Endodermal cell (in vitro differentiated cells): ENCODE measurements around the gene CEP128. TPM values are rescaled to one million over a fixed set of nuclear protein-coding genes. Genes with fewer than 3 reads are reported as not detected.

Experiments
- DNase-seq: peaks from one replicate; pipeline ENCODE4 v3.0.0-alpha.2; 2017
- H3K27ac ChIP-seq: 2 replicates; pipeline ENCODE4 v1.5.1; 2013; ENCODE audit warnings: mild to moderate bottlenecking, low read depth, low read length, moderate library complexity
- H3K27me3 ChIP-seq: 2 replicates; pipeline ENCODE4 v1.6.1; 2013; ENCODE audit warnings: mild to moderate bottlenecking, low read length, moderate library complexity; ENCODE audit not compliant: insufficient read depth, control insufficient read depth, poor library complexity, severe bottlenecking
- H3K36me3 ChIP-seq: 2 replicates; pipeline ENCODE4 v1.7.0; 2013; ENCODE audit warnings: mild to moderate bottlenecking, low read length, moderate library complexity; ENCODE audit not compliant: control insufficient read depth, insufficient read depth
- H3K4me1 ChIP-seq: one replicate; pipeline ENCODE4 v1.7.0; 2013; ENCODE audit warnings: low read length; ENCODE audit not compliant: control insufficient read depth, insufficient read depth
- H3K4me3 ChIP-seq: 2 replicates; pipeline ENCODE4 v1.5.1; 2013; ENCODE audit warnings: mild to moderate bottlenecking, low read length, moderate library complexity
- H3K9ac ChIP-seq: 2 replicates; pipeline ENCODE4 v1.6.1; 2013; ENCODE audit warnings: mild to moderate bottlenecking, low read length, moderate library complexity; ENCODE audit not compliant: poor library complexity, severe bottlenecking; ENCODE audit errors: extremely low read depth
- H3K9me3 ChIP-seq: 2 replicates; pipeline ENCODE4 v1.6.1; 2013; ENCODE audit warnings: mild to moderate bottlenecking, low read length, moderate library complexity; ENCODE audit not compliant: control insufficient read depth
- H3K27ac Mint-ChIP-seq: 2 replicates; pipeline ENCODE4 v1.8.0; 2020; ENCODE audit warnings: mixed read lengths
- H3K27me3 Mint-ChIP-seq: 2 replicates; pipeline ENCODE4 v1.8.0; 2021; ENCODE audit warnings: mild to moderate bottlenecking, mixed read lengths; ENCODE audit not compliant: insufficient read depth
- H3K36me3 Mint-ChIP-seq: 2 replicates; pipeline ENCODE4 v1.8.0; 2020; ENCODE audit warnings: low read depth, mixed read lengths
- H3K4me1 Mint-ChIP-seq: 2 replicates; pipeline ENCODE4 v1.8.0; 2020; ENCODE audit warnings: mixed read lengths
- H3K4me3 Mint-ChIP-seq: 2 replicates; pipeline ENCODE4 v1.8.0; 2020; ENCODE audit warnings: mild to moderate bottlenecking, moderate library complexity, mixed read lengths
- H3K9me3 Mint-ChIP-seq: 2 replicates; pipeline ENCODE4 v1.8.0; 2020; ENCODE audit warnings: mild to moderate bottlenecking, mixed read lengths
- WGBS, 2 experiments: methylation state at CpG; one replicate each; pipeline versions ENCODE4 v1.1.5 to v1.1.7; 2013; ENCODE audit warnings: missing lambda C conversion rate in 2 of 2, mixed read lengths in 1 of 2; ENCODE audit not compliant: insufficient coverage in 1 of 2, insufficient read length in 1 of 2; 5-methylcytosine and 5-hydroxymethylcytosine counted together
- total RNA-seq, 2 donors: library from RNA; stranded (reverse); fragmentation: NEBNext Ultra II Directional in 1 of 2; extraction: Animal tissue kit (Norgen Biotek cat#: 25700) in 1 of 2; gene quantifications; 2 replicates in 1 of 2; 3 replicates in 1 of 2; pipeline ENCODE4 v1.2.1, GENCODE V29; 2021
- TF ChIP-seq, protein P1 (sequence below): fragments of 200-600 bp; sonication (generic); conservative IDR thresholded peaks from 2 replicates; pipeline ENCODE4 v1.5.0; 2021; ENCODE audit warnings: antibody characterized with exemption, mild to moderate bottlenecking

CEP128 gene
- total RNA-seq, 2 donors from 2014 or later, result 21.6 to 29.0 TPM

DNA sequence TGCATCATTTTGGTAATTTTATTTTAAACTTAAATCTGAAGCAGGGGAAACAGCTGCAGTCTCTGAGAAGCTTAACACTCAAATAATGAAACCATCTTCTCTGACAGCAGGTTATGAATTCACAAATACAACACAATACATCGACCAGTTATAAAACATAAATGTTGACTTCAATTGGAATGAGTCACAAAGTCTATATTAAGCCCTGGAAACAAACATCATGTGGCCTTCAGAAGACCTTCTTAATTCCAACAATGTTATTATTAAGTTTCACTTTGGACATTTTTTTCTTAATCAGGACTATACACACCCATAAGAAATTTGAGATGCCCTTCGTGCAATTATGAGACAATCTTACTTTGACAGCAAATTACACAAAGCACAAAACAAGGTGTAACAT, 68.9 kb downstream of the CEP128 start:
- H3K4me1 ChIP-seq, result no peaks in the 10 kb centered on the region
- peaks cover 14% of the 10 kb centered on the region for H3K9me3 ChIP-seq
- H3K36me3 ChIP-seq, result no peaks in the 10 kb centered on the region
- H3K9me3 Mint-ChIP-seq, result peaks cover 22% of the 10 kb centered on the region
- no peak overlapping the region for H3K4me3 ChIP-seq
- H3K27ac ChIP-seq, result no peak overlapping the region
- TF ChIP-seq, protein P1, sequence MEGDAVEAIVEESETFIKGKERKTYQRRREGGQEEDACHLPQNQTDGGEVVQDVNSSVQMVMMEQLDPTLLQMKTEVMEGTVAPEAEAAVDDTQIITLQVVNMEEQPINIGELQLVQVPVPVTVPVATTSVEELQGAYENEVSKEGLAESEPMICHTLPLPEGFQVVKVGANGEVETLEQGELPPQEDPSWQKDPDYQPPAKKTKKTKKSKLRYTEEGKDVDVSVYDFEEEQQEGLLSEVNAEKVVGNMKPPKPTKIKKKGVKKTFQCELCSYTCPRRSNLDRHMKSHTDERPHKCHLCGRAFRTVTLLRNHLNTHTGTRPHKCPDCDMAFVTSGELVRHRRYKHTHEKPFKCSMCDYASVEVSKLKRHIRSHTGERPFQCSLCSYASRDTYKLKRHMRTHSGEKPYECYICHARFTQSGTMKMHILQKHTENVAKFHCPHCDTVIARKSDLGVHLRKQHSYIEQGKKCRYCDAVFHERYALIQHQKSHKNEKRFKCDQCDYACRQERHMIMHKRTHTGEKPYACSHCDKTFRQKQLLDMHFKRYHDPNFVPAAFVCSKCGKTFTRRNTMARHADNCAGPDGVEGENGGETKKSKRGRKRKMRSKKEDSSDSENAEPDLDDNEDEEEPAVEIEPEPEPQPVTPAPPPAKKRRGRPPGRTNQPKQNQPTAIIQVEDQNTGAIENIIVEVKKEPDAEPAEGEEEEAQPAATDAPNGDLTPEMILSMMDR, result no peak
- H3K4me1 Mint-ChIP-seq, result no peaks in the 10 kb centered on the region
- H3K4me3 Mint-ChIP-seq, result no peak overlapping the region
- H3K36me3 Mint-ChIP-seq, result peaks cover 26% of the 10 kb centered on the region
- no peaks in the 10 kb centered on the region for H3K27me3 ChIP-seq
- H3K27ac Mint-ChIP-seq, result no peak overlapping the region
- WGBS, 2 experiments, result 91 to 100% methylated on average over 1 to 2 of the region's 2 CpGs
- no peaks in the 10 kb centered on the region for H3K27me3 Mint-ChIP-seq
- DNase-seq, result no peak
- no peak overlapping the region for H3K9ac ChIP-seq

DNA sequence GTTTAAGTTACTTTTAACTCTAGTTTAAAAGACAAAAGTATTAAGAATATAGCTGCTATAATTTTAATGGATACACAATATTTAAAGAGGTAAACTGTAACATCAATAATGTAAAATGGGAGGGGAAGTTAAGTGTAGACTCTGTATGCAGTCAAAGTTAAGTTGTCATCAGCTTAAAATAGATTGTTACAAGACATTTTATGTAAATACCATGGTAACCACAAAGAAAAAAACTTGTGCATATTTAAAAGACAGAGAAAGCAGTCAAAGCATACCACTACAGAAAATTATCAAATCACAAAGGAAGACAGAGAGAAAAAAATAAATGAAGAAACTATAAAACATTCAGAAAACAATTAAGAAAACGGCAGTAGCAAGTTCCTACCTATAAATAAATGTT, 73.3 kb downstream of the CEP128 start:
- WGBS, 2 experiments, result no CpG with 5 or more reads among the region's 1 CpG
- Mint-ChIP-seq H3K27me3 (no peaks in the 10 kb centered on the region), H3K36me3 (peaks cover 17% of the 10 kb centered on the region), H3K4me3 (no peak overlapping the region), H3K27ac (no peak overlapping the region), H3K9me3 (peaks cover 24% of the 10 kb centered on the region), H3K4me1 (no peaks in the 10 kb centered on the region)
- Histone ChIP-seq H3K9me3 (peaks cover 20% of the 10 kb centered on the region), H3K9ac (no peak overlapping the region), H3K27ac (no peak overlapping the region), H3K4me3 (no peak overlapping the region), H3K36me3 (no peaks in the 10 kb centered on the region), H3K27me3 (no peaks in the 10 kb centered on the region), H3K4me1 (no peaks in the 10 kb centered on the region)
- TF ChIP-seq, protein P1, result no peak
- DNase-seq, result no peak

DNA sequence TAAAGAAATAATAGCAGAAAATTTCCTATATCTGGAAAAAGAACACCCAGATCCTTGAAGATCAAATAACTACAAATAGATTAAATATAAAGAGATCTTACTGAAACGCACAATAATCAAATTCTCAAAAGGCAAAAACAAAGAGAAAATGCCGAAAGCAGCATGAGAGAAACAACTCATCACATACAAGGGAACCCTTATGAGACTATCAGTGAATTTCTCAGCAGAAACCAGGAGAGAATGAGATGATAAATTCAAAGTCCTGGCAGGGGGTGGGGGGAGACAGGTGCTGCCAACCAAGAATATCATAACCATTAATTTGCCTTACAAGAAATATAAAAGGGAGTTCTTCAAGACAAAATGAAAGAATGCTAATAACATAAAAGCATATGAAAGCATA, 73.7 kb downstream of the CEP128 start:
- no peak overlapping the region for H3K9ac ChIP-seq
- peaks cover 20% of the 10 kb centered on the region for H3K9me3 ChIP-seq
- H3K4me3 ChIP-seq, result no peak overlapping the region
- Mint-ChIP-seq H3K27me3 (no peaks in the 10 kb centered on the region), H3K9me3 (peaks cover 24% of the 10 kb centered on the region), H3K4me3 (no peak overlapping the region), H3K4me1 (no peaks in the 10 kb centered on the region), H3K36me3 (peaks cover 15% of the 10 kb centered on the region), H3K27ac (no peak overlapping the region)
- H3K27ac ChIP-seq, result no peak overlapping the region
- H3K4me1 ChIP-seq, result no peaks in the 10 kb centered on the region
- H3K36me3 ChIP-seq, result no peaks in the 10 kb centered on the region
- 100% methylated on average over 2 of the region's 2 CpGs; no CpG with 5 or more reads in 1 of the 2 experiments for WGBS, 2 experiments
- TF ChIP-seq, protein P1, result no peak
- H3K27me3 ChIP-seq, result no peaks in the 10 kb centered on the region
- no peak for DNase-seq
